Upper lobe of left lung (tissue), 4 donors: ENCODE data around the gene UGT1A4.

Experiments
- CTCF ChIP-seq, 6 experiments: fragments of 450-650 bp in 4 of 6; fragments of 200-600 bp in 2 of 6; sonication (generic) in 2 of 6; IDR thresholded peaks; one replicate each; pipeline ENCODE4 v1.5.1; 2016 to 2019; ENCODE audit warnings: antibody characterized with exemption in 6 of 6
- POLR2A ChIP-seq, 4 donors: fragments of 450-650 bp; IDR thresholded peaks; one replicate each; pipeline ENCODE4 v1.5.1; 2016 to 2017; ENCODE audit warnings: antibody characterized with exemption in 4 of 4, mild to moderate bottlenecking in 2 of 4
- POLR2AphosphoS5 ChIP-seq, 2 donors: sonication (generic); formaldehyde crosslinking; IDR thresholded peaks; one replicate each; pipeline ENCODE4 v1.5.1; 2017; ENCODE audit warnings: antibody characterized with exemption in 2 of 2

GRCh38 chr2:233747283-233747544, 28.7 kb downstream of the UGT1A4 start:
- TF ChIP-seq CTCF (IDR thresholded peaks at IDR 0.05) (no peak), POLR2A (IDR thresholded peaks at IDR 0.05) (no peak), POLR2AphosphoS5 (IDR thresholded peaks at IDR 0.05) (no peak)
